SKM-1 (cell line): ENCODE data around the gene SNN.

Experiments used
- DNase-seq: peaks from one replicate; lab custom pipeline; 2025; ENCODE audit not compliant: unreplicated experiment; lab: John Stamatoyannopoulos, UW

Gene SNN

GRCh38 chr16:11727796-11728543 lies 59.7 kb downstream of the SNN start:
- DNase-seq, result no peak
